HG03442 (cell line): ENCODE results near the gene LPP.

Experiments
- ATAC-seq: cut with Tn5 transposase; IDR thresholded peaks from one replicate; pipeline ENCODE4 v1.9.1; 2021; ENCODE audit warnings: mild to moderate bottlenecking, moderate library complexity; ENCODE audit not compliant: unreplicated experiment

Gene LPP

DNA sequence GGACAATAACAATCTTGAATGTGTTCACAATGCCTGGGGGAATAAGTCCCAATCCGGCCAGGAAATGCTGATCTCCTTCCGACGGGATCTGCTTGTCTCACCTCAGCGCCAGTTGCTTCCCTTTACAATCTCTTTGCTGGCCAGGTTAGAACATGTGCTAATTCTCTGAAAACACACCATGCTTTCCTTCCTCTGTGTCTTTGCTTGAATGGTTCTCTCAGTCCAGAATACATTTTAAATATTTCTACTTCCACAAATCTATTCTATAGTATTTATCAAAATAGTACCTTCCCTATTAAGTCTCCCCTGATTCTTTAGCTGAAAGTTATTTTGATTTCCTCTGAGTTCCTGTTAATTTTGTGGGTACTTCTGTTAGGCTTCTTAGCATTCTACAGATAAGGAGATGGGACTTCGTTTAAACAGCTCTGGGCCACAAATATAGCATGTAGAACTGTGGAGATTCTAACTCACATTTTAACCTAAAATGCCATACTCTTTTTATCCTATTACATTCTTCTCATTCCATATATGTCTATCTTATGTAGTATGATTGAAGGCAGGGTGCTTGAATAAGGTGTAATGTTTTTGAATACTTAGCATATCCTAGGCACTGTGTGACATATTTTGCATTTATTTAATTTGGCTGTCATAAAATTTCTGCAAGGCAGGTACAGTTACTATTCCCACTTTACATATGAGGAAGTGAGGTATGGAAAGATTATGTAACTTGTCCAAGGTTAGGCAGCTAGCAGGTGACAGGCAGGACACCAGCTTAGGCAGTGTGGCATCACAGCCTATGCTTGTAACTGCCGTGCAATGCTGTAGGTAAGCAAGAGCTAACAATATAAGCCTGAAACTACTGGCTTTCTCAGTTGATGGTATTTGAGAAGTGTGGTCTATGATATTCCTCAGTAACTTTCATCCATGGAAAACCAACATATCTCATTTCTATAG is 299.8 kb downstream of the LPP start:
- ATAC-seq, result no peak

DNA sequence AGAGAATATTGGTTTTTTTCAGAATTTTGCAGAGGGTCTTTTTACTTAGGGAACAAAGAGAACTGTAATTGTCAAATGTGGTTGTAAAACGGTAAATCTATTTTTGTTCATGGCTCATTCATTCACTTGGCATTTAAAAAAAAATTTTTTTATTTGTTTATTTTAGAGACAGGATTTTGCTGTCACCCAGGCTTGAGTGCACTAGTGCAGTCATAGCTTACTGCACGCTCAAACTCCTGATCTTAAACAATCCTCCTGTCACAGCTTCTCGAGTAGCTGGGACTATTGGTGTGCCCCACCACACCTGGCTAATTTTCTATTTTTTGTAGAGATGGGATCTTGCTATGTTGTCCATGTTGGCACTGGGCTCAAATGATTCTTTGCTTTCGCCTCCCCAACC is 301.8 kb downstream of the LPP start:
- ATAC-seq, result no peak

DNA sequence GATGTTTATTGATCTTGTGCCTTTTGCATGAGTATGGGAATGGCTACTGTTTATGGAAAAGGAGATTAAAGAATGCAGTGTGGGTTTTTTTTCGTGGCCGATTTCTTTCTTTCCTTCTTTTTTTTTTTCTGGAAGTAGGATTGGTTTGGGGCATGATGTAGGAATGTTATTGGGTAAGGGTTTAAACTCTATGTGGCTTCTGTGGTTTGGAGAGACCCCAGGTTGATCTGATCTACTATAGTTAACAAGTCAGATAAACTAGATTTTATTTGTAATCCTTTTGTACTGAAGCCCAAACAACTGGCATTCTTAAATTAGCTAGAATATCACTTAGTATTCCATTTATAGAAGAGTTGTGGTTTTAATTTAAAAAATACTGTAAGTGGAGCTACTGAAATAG is 304.8 kb downstream of the LPP start:
- no peak for ATAC-seq

DNA sequence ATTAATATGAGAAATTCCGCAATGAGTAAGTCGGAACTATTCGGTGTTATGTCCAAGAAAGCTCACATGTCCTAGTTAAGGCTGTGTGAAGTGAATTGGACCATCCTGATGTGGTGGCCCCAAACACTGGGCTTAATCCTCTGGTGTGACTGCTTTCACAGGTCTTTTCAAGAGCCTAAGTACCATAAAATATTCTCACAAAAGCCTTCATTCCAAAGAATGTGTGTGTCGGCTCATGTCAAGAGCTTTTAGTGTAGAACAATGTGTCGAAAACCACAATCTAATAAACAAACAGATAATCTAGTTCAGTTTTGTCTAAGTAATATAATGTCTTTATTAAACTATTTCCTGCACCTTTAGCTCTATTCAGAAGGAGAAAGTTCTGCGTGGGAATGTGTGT is 311.4 kb downstream of the LPP start:
- ATAC-seq, result no peak

DNA sequence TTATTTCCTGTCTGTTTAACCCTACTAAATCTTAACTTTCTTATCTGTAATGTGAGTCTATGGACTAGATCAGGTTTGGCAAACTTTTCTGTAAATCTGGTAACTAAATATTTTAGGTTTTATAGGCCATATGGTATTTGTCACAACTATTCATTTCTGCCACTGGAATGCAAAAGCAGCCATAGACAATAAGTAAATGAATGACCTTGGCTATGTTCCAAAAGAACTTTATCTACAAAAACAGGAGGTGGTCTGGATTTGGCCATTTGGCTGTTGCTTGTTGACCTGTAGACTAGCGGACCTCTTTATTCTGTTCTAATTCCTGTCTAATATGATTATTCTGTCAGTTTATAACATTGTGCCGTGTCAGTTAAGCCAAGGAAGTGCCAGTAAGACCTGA is 314.2 kb downstream of the LPP start:
- no peak for ATAC-seq

DNA sequence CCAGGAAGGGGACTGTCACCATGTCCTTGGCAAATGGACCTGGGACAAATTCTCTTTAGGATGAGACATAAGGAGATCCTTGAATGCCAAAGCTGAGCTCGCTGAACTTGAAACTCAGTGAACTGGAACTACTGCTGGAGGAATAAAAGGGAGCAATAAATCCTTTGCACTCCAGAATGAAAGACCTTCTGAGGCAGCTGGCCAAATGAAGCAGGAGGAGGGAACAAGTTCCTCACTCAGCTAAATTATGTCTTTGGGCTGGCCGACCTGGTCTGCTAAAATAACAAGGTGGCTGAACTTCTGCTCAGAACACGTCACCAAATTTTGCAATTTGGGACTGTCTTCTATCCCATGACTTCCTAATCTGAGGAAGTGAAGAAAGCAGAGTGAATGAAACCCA is 314.7 kb downstream of the LPP start:
- ATAC-seq, result no peak

DNA sequence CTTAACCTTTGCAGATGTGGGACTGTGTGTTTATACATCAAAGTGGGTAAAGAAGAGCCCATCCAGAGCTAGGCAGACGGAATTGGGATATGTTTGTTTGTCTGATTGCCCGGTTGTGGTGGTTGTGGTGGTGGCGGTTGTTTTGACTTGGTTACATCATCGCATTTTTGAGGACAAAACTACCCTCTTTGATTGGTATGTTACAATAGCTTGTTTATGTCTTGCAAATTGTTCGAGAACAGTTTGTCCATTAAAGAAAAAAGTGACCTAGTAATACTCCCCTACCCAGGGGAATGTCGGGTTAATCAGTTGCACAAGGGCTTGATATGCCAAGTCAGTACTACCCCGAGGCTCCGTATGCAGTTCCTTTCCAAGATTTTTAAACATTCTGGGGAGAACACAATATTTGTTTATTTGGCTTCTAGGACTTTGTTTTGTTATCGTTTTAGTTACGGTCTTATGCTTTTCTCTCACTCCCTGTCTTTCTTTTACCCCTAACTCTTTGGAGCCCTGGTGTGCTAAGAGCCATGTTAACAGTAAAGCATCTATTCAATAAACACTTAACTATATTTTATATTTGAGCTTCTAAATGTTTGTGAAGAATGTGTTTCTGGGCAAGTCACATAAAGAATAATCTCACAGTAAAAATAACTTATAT is 315.4 kb downstream of the LPP start:
- no peak for ATAC-seq

DNA sequence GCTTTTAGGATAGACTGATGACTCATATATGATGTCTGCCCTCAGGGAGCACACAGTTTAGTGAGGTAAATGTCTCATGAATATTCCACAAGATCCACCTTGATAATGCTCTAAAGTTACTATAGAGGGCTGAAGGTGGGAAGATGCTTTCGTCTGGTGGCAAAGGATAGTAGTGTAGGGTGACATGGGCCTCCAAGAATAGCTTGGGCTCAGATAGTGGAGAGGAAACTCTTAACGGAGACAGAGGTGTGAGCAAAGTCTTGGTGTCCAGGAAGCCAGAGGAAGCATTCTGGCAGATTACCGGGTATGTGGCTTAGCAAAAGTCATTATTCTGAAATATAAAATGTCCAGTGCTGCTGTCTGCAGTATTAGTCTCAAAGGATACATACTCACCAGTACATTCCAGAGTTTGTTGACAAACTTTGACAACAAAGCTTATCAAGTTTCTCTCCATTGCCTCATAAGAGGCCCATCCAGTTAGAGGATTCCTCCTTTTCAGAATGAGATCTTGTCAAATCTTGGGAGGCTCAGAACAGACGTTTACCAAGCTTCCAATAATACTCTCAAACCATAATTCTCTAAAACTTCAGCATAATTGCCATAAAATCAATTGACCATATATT is 316.7 kb downstream of the LPP start:
- no peak for ATAC-seq

DNA sequence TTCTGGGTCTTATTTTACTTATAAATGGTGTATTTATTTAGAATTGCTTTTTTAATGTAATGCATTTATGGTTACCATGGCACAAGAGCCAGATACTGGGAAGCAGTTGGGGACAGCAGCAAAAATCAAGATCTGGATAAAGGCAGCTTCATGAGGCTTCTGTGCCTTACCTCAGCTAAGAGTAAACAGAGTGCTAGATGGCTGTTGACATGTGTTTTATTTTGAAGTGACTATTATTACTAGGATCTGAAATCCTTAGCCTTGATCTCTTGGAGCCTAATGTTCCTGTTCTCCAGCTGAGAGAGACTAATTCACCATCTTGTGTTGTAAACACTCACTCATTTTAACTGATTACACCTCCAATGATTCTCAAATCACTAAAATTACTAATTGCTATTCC is 317.8 kb downstream of the LPP start:
- ATAC-seq, result no peak

DNA sequence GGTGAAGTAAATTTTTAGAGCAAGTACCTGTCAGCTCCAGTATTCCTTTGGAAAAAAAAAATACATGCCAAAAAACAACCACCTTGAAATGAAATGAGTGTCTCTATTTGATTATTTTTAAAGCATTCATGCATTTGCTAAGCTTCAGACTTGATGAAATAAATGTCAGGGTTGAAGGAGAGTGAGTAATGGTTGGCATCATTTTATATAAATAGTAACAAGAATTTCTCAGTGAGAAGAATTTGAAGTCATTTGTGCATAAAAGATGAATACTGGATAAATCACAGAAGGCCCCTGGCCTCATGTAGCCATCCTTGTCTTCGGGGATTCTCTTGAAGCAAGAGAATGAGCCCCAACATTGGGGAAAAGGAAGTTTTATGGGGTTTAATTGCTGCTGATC is 318.4 kb downstream of the LPP start:
- no peak for ATAC-seq

DNA sequence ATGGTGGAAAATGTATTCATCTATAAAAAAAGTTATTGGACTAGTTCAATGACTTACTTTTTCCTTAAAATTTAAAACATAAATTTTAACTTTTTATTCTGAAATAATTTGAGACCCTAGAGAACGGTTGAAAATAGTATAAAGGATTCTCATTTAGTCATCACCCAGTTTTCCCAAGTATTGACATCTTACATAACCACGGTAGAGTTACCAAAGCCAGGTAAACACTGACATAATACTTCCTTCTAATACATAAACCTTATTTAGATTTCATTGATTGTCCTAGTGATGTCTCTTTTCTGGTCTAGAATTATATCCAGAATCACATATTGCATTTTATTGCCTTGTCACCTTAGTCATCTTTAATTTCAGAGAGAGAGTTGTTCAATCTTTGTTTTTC is 319.1 kb downstream of the LPP start:
- no peak for ATAC-seq

DNA sequence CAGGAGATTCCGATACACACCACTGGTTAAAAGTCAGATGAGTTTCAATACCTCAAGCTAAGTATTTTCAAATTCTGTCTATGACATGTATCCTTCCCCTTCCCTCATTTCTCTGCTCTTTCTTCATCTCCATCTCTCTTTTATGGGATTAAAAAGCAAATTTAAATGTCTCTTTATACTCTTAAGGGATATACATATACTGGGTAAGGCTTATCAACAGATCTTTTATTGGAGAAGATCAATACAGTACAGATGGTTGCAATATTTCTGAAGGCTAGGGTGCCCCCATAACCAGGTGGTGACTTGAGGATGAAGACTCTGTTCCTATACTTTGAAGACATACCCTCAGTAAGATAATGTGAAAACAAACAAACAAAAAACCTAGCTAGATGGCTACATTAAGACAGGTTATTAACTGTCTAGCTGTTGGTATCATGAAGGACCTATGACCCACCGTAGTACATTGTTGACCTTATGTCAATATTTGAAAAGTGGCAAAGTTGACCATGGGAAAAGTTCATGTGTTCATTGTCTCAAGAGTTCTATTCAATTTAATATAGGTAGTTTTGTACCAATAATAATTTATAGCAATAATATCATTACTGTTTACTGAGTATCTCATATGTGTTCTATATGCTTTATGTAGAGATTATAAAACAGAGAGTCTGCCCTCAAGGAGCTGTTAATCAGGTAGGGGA is 319.8 kb downstream of the LPP start:
- no peak for ATAC-seq

DNA sequence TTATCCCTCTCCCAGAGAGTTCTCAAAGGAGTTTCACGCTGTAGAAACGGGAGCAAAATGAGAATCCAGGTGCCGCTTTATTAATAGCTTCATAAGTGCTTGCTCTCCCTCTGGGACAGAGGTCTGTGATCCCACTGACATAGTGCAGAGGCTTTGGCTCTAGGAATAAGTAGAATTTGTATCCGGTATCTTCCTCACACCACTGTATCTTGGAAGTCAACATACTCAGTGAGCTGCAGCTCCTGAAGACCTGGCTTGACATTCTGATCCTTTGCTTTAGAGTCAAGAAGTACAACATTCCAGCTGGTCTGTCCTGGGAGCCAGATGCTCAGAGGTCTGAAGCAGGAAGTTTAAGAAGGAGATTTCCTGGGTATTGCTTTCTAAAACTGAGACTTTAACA is 323.0 kb downstream of the LPP start:
- ATAC-seq, result no peak

DNA sequence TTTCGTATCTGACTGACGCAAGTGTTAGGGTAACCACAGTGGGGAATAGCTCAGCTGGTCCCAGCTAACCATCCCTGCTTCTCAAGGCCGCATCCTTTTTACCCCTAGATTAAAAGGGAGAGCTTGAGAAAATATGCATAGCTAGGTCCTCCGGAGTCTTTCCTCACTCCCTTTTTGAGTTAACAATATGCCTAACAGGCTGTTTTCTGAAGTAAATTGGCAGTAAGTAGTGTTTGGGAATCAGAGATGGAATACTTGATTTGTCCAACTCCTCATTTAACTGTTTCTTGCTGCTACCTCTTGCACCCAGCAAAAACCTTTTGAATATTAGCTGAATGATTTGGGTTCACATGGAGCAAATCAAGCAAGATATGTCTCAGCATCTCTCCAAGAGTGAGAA is 326.1 kb downstream of the LPP start:
- no peak for ATAC-seq

DNA sequence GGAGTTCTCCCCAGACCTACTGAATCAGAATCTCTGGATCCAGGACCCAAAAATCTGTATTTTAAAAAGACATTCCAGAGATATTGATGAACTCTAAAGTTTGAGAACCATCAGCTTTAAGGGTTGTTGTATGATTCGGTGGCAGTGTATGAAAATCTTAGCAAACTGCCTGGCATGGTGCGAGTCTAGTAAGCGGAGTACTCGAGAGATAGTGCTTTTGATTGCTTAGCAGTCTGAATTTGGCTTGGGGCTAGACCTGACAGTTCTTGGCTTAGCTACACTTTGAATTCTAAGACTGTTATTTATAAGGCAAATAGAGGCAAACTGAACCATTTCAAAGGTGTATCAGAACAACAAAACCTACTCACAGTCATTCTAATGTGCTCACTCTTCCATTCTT is 329.0 kb downstream of the LPP start:
- ATAC-seq, result no peak

DNA sequence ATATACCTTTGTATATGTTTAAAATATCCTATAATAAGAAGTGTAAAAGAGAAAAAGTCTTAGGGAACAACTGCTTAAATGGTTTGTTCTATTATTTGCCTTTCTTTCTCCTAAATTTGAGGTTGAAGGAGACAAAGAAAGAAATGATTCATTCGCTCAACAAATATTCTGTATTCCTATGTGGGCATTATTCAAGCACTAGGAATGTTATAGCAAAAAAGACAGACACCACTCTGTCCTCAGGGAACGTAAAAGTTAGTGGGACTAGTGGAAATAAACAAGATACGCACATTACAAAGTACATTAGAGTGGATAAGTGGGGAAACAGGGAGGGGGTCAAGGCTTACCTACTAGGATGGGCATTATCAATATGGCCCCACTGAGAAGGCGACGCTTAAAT is 332.2 kb downstream of the LPP start:
- ATAC-seq, result no peak

DNA sequence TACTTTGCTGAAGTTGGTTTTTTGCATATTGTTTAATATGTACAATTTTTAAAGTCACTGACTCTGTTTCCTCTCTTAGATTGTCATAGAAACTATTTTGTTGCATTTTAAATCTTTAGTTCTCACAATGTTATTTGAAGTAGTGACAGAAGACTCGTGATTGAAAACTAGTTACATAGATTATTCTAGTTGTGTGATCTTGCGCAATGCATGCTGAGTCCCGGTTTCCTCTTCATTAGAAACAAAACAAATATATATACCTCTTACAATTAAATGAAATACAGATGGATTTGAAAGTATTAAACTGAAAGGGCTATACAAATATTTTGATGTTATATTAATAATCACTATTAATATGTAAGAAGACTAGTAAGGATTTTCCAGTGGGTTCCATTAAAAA is 333.0 kb downstream of the LPP start:
- no peak for ATAC-seq

DNA sequence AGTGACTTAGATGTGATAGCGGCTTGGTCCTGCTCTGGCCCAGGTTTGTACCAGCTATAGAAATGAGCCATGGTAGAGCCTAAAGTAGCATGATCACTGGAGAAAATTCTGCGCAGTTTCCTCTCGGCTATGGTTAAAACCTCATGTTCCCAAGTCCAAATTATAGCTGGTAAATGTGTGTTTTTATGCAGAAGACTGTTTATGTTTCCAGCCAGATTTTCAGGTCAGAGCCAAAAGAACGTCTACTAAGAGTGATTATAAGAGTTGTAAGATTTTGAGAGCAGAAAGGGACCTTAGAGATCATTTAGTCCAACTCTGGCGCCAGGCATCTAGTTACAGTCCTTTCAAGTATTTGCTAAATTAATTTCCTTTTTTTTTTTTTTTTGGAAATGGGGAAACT is 333.7 kb downstream of the LPP start:
- no peak for ATAC-seq

DNA sequence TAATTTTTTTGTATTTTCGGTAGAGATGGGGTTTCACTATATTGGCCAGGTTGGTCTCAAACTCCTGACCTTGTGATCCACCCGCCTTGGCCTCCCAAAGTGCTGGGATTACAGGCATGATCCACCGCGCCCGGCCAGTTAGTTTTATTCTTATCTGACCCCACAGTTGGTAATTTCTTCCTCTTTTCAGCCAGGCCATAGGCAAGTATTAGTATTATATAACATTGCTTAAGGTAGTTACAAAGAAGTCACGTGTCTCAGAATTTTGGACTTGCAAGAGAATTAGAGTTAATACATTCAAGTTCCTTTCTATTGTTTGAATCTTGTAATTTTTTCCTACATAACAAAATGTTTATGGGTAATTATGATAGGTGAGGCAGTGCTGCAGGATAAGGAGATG is 334.8 kb downstream of the LPP start:
- ATAC-seq, result no peak

DNA sequence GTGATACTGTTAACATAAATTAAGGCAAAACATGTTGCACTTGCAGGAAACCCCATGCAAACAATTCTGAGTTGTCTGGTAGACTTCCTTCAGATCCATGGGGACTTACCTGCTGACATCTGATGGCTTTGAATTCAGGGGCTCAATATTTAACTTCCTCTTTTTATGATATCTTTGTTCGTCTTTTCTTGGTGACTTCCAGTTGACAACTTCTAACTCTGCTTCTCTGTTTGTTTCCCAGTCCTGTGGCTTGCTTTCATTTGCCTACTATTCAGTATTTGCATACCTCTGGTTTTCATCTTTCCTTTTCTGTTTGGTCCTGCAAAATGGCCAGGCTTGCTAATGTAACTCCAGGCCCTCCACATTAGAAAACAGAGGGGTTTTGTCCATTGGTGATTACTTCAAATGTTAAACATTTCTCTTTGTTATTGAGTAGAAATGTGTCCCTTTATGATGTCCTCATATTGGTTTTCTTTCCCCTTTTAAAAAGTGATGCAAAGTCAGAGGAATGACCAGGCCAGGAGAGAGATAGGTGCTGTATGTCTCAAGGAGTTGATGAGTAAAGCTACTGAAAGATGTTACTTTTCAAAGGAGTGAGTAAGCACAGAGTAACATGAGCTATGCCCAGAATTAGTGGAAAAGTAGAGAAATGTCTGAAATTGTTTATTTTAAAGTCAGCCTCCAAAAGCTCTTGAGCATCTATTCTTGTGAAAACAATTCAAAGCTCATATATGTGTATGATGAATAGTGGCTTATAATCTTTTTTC is 335.9 kb downstream of the LPP start:
- no peak for ATAC-seq

DNA sequence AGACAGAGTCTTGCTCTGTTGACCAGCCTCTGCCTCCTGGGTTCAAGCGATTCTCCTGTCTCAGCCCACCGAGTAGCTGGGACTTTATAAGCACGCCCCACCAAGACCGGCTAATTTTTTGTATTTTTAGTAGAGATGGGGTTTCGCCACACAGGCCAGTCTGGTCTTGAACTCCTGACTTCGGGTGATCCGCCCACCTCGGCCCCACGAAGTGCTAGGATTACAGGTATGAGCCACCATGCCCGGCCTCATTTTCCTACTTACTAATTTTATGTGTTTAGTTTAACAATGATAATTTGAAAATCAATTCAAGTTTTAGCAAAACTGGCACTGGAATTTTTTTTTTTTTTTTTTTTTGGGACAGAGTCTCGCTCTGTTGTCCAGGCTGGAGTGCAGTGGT is 336.5 kb downstream of the LPP start:
- no peak for ATAC-seq
